Keratinocyte (primary cell): ENCODE data around the gene ELOB. TPM values are rescaled to one million over a fixed set of nuclear protein-coding genes. Genes with fewer than 3 reads are reported as not detected.

Experiments used
- DNase-seq: peaks from one replicate; pipeline ENCODE4 v3.0.0-alpha.2; 2011; ENCODE audit warnings: low read depth, missing footprints, low spot score
- FAIRE-seq: peaks from 2 replicates; lab custom pipeline; 2011; peaks lifted over from hg19 to GRCh38; lab: Jason Lieb, UNC
- H2AFZ ChIP-seq: 2 replicates; pipeline ENCODE4 v1.6.0; 2012; ENCODE audit warnings: low read length, control low read depth, inconsistent platforms; ENCODE audit not compliant: control insufficient read depth
- H3K27ac ChIP-seq: 2 replicates; pipeline ENCODE4 v1.5.1; 2011; ENCODE audit warnings: low read length; ENCODE audit not compliant: control insufficient read depth, insufficient read depth
- H3K27me3 ChIP-seq: 3 replicates; pipeline ENCODE4 v1.6.0; 2011; ENCODE audit warnings: low read length; ENCODE audit not compliant: control insufficient read depth, insufficient read depth; ENCODE audit errors: extremely low read depth
- H3K36me3 ChIP-seq, 2 experiments: 2 replicates in 1 of 2; 3 replicates in 1 of 2; pipeline ENCODE4 v1.5.1; 2011; ENCODE audit warnings: low read length in 2 of 2, mild to moderate bottlenecking in 1 of 2; ENCODE audit not compliant: control insufficient read depth in 2 of 2, insufficient read depth in 2 of 2; ENCODE audit errors: extremely low read depth in 1 of 2
- H3K4me1 ChIP-seq: 3 replicates; pipeline ENCODE4 v1.5.1; 2011; ENCODE audit warnings: low read length; ENCODE audit not compliant: control insufficient read depth, insufficient read depth; ENCODE audit errors: extremely low read depth
- H3K4me2 ChIP-seq: 3 replicates; pipeline ENCODE4 v1.6.0; 2011; ENCODE audit warnings: low read depth, low read length; ENCODE audit not compliant: control insufficient read depth, insufficient read depth; ENCODE audit errors: extremely low read depth
- H3K4me3 ChIP-seq, 3 experiments: fragments of 200-600 bp in 1 of 3; sonication (generic) in 1 of 3; 2 replicates in 2 of 3; 3 replicates in 1 of 3; pipeline ENCODE4 v1.5.1; 2011 to 2016; ENCODE audit warnings: low read length in 3 of 3, mild to moderate bottlenecking in 3 of 3, control low read depth in 2 of 3, inconsistent platforms in 1 of 3, low read depth in 1 of 3, mixed read lengths in 1 of 3, mixed run types in 1 of 3, moderate library complexity in 1 of 3; ENCODE audit not compliant: control insufficient read depth in 2 of 3, insufficient read depth in 2 of 3; ENCODE audit errors: extremely low read depth in 1 of 3
- H3K79me2 ChIP-seq: 2 replicates; pipeline ENCODE4 v1.6.0; 2012; ENCODE audit warnings: low read length; ENCODE audit not compliant: control insufficient read depth, insufficient read depth
- H3K9ac ChIP-seq: 3 replicates; pipeline ENCODE4 v1.6.0; 2011; ENCODE audit warnings: low read length; ENCODE audit not compliant: control insufficient read depth, insufficient read depth; ENCODE audit errors: extremely low read depth
- H3K9me1 ChIP-seq: 3 replicates; pipeline ENCODE4 v1.6.0; 2011; ENCODE audit warnings: low read length; ENCODE audit not compliant: control insufficient read depth, insufficient read depth; ENCODE audit errors: extremely low read depth
- H3K9me3 ChIP-seq: 2 replicates; pipeline ENCODE4 v1.5.1; 2012; ENCODE audit warnings: low read depth, low read length; ENCODE audit not compliant: control insufficient read depth
- H4K20me1 ChIP-seq: 3 replicates; pipeline ENCODE4 v1.6.0; 2011; ENCODE audit warnings: low read length; ENCODE audit not compliant: control insufficient read depth, insufficient read depth; ENCODE audit errors: extremely low read depth
- EZH2 ChIP-seq: IDR thresholded peaks from one replicate; pipeline ENCODE4 v1.6.1; 2012; ENCODE audit warnings: inconsistent platforms, mild to moderate bottlenecking, low read length, moderate library complexity
- dilution Hi-C: fragments of 300-500 bp; cut with MboI; formaldehyde crosslinking; loops from one replicate; pipeline ENCODE4 v1.7.0; 2020; ENCODE audit warnings: low sequenced_read_pairs; ENCODE audit not compliant: extremely low pct_ligation_motif_present
- polyA plus RNA-seq, 5 experiments: library from polyadenylated mRNA; depleted of rRNA in 3 of 5; stranded (reverse) in 3 of 5; stranded (forward) in 1 of 5; unstranded in 1 of 5; fragments of >200 nt; gene quantifications; 1 replicate in 1 of 5; 2 replicates in 3 of 5; 3 replicates in 1 of 5; pipeline versions ENCODE4 v1.2.1 to v1.2.3, GENCODE V29; 2011 to 2012; ENCODE audit warnings: missing spikeins in 2 of 5, low read depth in 1 of 5, low replicate concordance in 1 of 5
- TF ChIP-seq, protein P1 (sequence below), 3 experiments: IDR thresholded peaks in 1 of 3; conservative IDR thresholded peaks in 1 of 3; optimal IDR thresholded peaks in 1 of 3; 2 replicates in 2 of 3; 3 replicates in 1 of 3; pipeline versions ENCODE3 to v1.5.1; 2011; ENCODE audit warnings: low read length in 3 of 3, mild to moderate bottlenecking in 3 of 3, moderate library complexity in 2 of 3, control low read depth in 1 of 3, inconsistent platforms in 1 of 3; ENCODE audit not compliant: insufficient read depth in 2 of 3; ENCODE audit errors: extremely low read depth in 1 of 3

ELOB gene
- polyA plus RNA-seq, 1 donor (not counting 4 experiments of a cell fraction or from before 2014, with no cell fraction given) = 235 TPM

DNA sequence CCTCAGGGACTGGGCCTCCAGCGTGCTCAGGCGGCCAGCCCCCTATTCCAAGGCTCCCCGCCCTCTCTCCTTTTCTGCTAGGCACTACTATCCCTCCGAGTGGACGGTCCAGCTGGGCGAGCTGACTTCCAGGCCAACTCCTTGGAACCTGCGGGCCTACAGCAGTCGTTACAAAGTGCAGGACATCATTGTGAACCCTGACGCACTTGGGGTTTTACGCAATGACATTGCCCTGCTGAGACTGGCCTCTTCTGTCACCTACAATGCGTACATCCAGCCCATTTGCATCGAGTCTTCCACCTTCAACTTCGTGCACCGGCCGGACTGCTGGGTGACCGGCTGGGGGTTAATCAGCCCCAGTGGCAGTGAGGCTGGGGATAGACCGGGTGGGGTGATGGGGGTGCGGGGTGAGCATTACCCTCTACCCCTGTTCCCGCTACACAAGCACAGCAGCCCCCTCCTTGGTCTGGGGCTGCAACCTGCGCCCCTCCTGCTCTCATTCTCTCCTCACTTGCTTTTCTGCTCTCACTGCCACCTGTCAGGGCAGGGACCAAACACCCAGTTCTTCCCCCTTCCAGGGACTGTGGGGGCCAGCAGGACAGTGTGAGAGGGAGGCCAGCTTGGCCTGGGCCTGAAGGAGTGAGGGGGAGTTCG, 22.3 kb upstream of the ELOB start:
- Histone ChIP-seq H3K36me3 (no peaks in the 10 kb centered on the region), H3K4me1 (peaks cover 14% of the 10 kb centered on the region), H3K27me3 (no peaks in the 10 kb centered on the region), H3K9ac (no peak overlapping the region), H3K4me2 (no peak overlapping the region), H4K20me1 (no peaks in the 10 kb centered on the region), H3K9me1 (no peaks in the 10 kb centered on the region), H3K27ac (no peak overlapping the region), H3K4me3 (no peak overlapping the region), H3K79me2 (no peaks in the 10 kb centered on the region), H3K9me3 (peaks cover 5% of the 10 kb centered on the region), H2AFZ (no peak overlapping the region)
- dilution Hi-C loops = no loop called here
- TF ChIP-seq EZH2 = no peak
- TF ChIP-seq, protein P1, sequence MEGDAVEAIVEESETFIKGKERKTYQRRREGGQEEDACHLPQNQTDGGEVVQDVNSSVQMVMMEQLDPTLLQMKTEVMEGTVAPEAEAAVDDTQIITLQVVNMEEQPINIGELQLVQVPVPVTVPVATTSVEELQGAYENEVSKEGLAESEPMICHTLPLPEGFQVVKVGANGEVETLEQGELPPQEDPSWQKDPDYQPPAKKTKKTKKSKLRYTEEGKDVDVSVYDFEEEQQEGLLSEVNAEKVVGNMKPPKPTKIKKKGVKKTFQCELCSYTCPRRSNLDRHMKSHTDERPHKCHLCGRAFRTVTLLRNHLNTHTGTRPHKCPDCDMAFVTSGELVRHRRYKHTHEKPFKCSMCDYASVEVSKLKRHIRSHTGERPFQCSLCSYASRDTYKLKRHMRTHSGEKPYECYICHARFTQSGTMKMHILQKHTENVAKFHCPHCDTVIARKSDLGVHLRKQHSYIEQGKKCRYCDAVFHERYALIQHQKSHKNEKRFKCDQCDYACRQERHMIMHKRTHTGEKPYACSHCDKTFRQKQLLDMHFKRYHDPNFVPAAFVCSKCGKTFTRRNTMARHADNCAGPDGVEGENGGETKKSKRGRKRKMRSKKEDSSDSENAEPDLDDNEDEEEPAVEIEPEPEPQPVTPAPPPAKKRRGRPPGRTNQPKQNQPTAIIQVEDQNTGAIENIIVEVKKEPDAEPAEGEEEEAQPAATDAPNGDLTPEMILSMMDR (optimal IDR thresholded peaks at IDR 0.05 in 1 of 3, IDR thresholded peaks at IDR 0.05 in 1 of 3, conservative IDR thresholded peaks at IDR 0.05 in 1 of 3; ENCODE audit: extremely low read depth in 1 of 3, insufficient read depth in 2 of 3, low read length in 3 of 3) = no peak
- FAIRE-seq (no peak), DNase-seq (no peak)

DNA sequence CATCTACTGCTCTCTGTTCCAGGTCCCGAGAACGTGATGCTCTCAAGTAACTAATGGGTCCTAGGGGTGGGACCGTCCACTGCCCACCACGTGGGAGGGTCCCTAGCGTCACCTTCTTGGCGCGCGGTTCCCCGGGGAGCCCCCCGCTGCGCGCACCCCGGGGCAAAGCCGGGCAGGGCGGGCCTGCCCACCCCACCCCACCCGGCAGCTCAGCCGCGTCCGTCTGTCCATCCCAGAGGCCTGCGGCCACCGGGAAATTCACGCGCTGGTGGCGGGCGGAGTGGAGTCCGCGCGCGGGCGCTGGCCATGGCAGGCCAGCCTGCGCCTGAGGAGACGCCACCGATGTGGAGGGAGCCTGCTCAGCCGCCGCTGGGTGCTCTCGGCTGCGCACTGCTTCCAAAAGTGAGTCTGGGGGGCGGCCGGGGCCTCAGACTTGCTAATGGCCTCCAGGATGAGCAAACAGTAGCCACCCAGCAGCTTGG, 21.7 kb upstream of the ELOB start:
- Histone ChIP-seq H3K9ac (no peak overlapping the region), H3K4me2 (no peak overlapping the region), H3K4me1 (peaks cover 16% of the 10 kb centered on the region), H3K27me3 (no peaks in the 10 kb centered on the region), H4K20me1 (no peaks in the 10 kb centered on the region), H3K9me1 (no peaks in the 10 kb centered on the region), H3K79me2 (no peaks in the 10 kb centered on the region), H2AFZ (no peak overlapping the region), H3K4me3 (no peak overlapping the region), H3K9me3 (no peaks in the 10 kb centered on the region), H3K27ac (no peak overlapping the region), H3K36me3 (no peaks in the 10 kb centered on the region)
- TF ChIP-seq, protein P1 (optimal IDR thresholded peaks at IDR 0.05 in 1 of 3, IDR thresholded peaks at IDR 0.05 in 1 of 3, conservative IDR thresholded peaks at IDR 0.05 in 1 of 3; ENCODE audit: extremely low read depth in 1 of 3, insufficient read depth in 2 of 3, low read length in 3 of 3) = no peak
- no peak for TF ChIP-seq EZH2
- dilution Hi-C loops = no loop called here
- DNase-seq (no peak), FAIRE-seq (no peak)
